GM12865 (cell line): Measurements from ENCODE around the gene MICU2.

ENCODE experiments used
- DNase-seq: peaks from one replicate; pipeline ENCODE4 v3.0.0; 2010; ENCODE audit warnings: low read depth
- H3K4me3 ChIP-seq: 2 replicates; pipeline ENCODE4 v1.5.1; 2011; ENCODE audit warnings: mild to moderate bottlenecking, low read depth, low read length, control low read depth
- TF ChIP-seq, protein P1 (sequence below): IDR thresholded peaks from 2 replicates; pipeline ENCODE4 v1.5.1; 2011; ENCODE audit warnings: low read length, control low read depth, low read depth, inconsistent platforms; ENCODE audit not compliant: insufficient read depth; ENCODE audit errors: missing control alignments

The MICU2 gene

GRCh38 chr13:21580736-21581135 lies 23.2 kb downstream of the MICU2 start:
- DNase-seq = no peak
- TF ChIP-seq, protein P1, sequence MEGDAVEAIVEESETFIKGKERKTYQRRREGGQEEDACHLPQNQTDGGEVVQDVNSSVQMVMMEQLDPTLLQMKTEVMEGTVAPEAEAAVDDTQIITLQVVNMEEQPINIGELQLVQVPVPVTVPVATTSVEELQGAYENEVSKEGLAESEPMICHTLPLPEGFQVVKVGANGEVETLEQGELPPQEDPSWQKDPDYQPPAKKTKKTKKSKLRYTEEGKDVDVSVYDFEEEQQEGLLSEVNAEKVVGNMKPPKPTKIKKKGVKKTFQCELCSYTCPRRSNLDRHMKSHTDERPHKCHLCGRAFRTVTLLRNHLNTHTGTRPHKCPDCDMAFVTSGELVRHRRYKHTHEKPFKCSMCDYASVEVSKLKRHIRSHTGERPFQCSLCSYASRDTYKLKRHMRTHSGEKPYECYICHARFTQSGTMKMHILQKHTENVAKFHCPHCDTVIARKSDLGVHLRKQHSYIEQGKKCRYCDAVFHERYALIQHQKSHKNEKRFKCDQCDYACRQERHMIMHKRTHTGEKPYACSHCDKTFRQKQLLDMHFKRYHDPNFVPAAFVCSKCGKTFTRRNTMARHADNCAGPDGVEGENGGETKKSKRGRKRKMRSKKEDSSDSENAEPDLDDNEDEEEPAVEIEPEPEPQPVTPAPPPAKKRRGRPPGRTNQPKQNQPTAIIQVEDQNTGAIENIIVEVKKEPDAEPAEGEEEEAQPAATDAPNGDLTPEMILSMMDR = no peak
- no peak overlapping the region for H3K4me3 ChIP-seq

DNA sequence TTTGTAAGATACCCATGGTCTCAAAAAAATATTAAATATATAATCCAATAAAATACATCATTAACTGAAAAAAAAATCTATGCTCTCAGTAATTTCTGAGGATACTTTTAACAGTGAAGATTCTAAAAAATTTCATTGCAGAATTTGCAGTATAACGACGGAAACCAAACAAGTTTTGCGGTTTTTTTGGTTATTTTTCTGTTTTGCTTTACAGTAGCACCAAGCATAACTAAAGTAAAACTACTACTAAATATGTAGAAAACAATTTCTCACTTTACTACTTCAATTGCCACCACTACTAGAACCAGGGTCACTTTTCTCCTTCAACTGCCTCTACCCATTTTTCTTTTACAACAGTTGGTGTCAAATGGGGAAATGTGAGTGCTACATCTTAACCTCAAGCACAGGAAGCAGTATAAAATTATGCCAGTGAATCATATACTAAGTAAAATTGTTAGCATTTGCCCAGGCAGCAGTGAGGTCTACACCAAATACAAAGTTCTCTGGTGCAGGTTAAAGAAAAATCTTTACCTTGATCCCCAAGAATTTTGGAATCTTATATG lies 24.1 kb downstream of the MICU2 start:
- peak; percentile 76 for DNase-seq
- H3K4me3 ChIP-seq = no peak overlapping the region
- TF ChIP-seq, protein P1 = no peak

DNA sequence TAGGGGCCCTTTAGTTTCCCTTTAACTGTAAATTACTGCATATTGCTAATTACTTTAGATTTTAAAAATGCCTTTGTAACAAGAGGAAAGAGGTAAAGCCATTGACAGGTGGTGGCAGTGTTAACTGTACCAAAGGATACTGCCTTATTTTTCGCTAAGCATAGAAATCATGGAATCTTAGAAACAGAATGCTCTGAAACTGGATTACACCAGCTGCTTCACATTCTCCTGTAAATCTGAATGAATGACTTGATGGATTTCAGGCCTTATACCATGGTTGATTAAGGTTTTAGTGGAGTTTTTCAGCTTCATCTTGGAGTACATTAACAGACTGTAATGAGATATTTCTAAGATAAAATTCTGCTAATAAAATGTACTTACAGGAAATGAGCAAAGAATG lies 25.2 kb downstream of the MICU2 start:
- DNase-seq = no peak

DNA sequence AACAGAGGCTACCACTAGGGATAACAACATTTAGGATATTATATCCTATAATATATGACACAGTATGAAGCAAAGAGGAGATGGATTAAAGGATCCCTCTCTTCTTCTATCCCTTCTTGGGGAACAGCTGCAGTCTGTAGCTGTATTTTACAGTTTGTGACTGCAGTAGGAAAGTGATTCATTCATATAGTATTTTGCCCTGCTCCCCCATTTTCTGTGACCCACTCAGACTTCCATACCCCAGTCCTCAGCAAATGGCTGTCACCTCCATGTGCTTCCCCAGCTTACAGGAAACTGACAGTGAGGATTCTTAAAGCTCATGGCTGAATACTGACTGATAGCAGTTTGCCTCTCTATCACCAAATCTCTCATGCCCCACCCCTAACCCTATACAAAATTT lies 27.5 kb downstream of the MICU2 start:
- no peak for DNase-seq
- TF ChIP-seq, protein P1 = no peak

More for the DNA sequence above, 25.2 kb downstream of the MICU2 start:
- H3K4me3 ChIP-seq = no peak overlapping the region
- TF ChIP-seq, protein P1 = no peak

DNA sequence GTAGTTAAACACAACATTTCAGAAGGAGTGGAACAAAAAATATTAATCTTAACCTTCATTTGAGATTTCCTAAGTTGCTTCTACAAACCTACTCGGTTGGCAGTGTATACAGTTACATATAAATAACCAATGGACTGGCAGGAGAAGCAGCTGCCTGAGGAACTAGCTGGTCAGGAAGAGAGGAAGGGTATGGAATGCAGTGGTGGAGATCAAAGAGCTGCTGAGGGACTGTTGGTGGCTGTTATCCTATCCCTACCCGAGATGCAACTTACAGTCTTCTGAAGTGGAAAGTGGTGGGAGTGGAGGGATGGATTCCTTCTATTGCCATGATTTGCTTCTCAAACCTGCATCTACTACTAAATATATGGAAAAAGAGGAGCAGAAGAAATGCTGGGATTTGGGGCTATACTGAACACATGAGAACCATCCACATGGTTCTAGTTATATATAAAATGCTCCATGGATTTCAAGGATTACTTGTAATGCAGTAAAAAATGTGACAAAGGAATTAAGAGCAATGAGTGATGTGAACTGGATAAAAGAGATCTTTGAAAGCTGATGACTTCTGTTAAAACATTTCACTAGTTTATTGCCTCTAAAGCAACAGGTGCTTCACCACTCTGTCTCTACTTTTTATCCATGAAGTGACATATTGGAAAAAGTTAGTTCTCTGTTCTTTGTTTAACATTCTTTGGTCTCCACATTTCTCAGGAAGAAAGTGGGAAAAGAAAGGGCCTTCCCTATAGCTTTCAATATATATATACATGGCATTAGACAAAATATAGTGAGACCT lies 29.9 kb downstream of the MICU2 start:
- no peak for DNase-seq
- TF ChIP-seq, protein P1 = no peak
- no peak overlapping the region for H3K4me3 ChIP-seq

More for the DNA sequence above, 27.5 kb downstream of the MICU2 start:
- H3K4me3 ChIP-seq = no peak overlapping the region

GRCh38 chr13:21569686-21570085 lies 34.3 kb downstream of the MICU2 start:
- DNase-seq = no peak
- H3K4me3 ChIP-seq = no peak overlapping the region
- TF ChIP-seq, protein P1 = no peak
